ENCODE data around the gene TSPAN6. TPM values are rescaled to one million over a fixed set of nuclear protein-coding genes. Genes with fewer than 3 reads are reported as not detected.

Gene TSPAN6
- total and polyA plus RNA-seq, 2 donors (not counting 3 experiments of a cell fraction or from before 2014, with no cell fraction given) = 43.1 to 65.5 TPM

DNA sequence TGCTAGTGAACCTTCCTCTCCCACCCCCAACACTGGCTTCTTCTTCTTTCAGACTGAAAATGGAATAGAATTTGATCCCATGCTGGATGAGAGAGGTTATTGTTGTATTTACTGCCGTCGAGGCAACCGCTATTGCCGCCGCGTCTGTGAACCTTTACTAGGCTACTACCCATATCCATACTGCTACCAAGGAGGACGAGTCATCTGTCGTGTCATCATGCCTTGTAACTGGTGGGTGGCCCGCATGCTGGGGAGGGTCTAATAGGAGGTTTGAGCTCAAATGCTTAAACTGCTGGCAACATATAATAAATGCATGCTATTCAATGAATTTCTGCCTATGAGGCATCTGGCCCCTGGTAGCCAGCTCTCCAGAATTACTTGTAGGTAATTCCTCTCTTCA is 37.1 kb downstream of the TSPAN6 start:
- no peaks in the 10 kb centered on the region for H3K79me2 ChIP-seq (ENCODE audit: control insufficient read depth, insufficient read depth, low read length)
- H3K27ac ChIP-seq (ENCODE audit: insufficient read depth, low read depth, low read length) = no peak overlapping the region
- H3K9me1 ChIP-seq (replicated peaks; ENCODE audit: control insufficient read depth, extremely low read depth, insufficient read depth, low read length) = no peaks in the 10 kb centered on the region
- FAIRE-seq = no peak
- CTCF ChIA-PET = no interaction called here
- no peak overlapping the region for H3K4me2 ChIP-seq (ENCODE audit: insufficient read depth, low read length)
- DNase-seq (ENCODE audit: low read depth, low spot score) = no peak
- dilution Hi-C loops (cut with MboI; ENCODE audit: extremely low pct_ligation_motif_present, low sequenced_read_pairs) = no loop called here
- H3K9ac ChIP-seq (replicated peaks; ENCODE audit: extremely low read depth, insufficient read depth, low read length) = no peak overlapping the region
- no TSS peak for BruUV-seq (replicated peaks)
- no peaks in the 10 kb centered on the region for H3K36me3 ChIP-seq (ENCODE audit: control insufficient read depth in 2 of 2, extremely low read depth in 1 of 2, insufficient read depth in 2 of 2, low read length in 2 of 2)
- H4K20me1 ChIP-seq (replicated peaks; ENCODE audit: control insufficient read depth, extremely low read depth, insufficient read depth, low read length) = no peaks in the 10 kb centered on the region
- H3K9me3 ChIP-seq (replicated peaks; ENCODE audit: control insufficient read depth, insufficient read depth, low read length) = no peaks in the 10 kb centered on the region
- no peak overlapping the region for H2AFZ ChIP-seq (ENCODE audit: low read depth, low read length)
- TF ChIP-seq JUN (IDR thresholded peaks at IDR 0.05; ENCODE audit: borderline replicate concordance, insufficient read depth, insufficient read length, low read depth) (no peak), FOS (IDR thresholded peaks at IDR 0.05; ENCODE audit: borderline replicate concordance, insufficient read depth, low read length) (no peak), POLR2AphosphoS5 (IDR thresholded peaks at IDR 0.05; ENCODE audit: insufficient read depth, low read depth, low read length) (no peak), POLR2A (IDR thresholded peaks at IDR 0.05; ENCODE audit: low read depth, low read length) (no peak), GATA2 (IDR thresholded peaks at IDR 0.05; ENCODE audit: insufficient read depth, insufficient read length, low read depth, low read length) (no peak), EZH2 (IDR thresholded peaks at IDR 0.05; ENCODE audit: borderline replicate concordance, low read depth, low read length, severe bottlenecking) (no peak), MYC (IDR thresholded peaks at IDR 0.05; ENCODE audit: low read depth, low read length) (no peak)
- TF ChIP-seq, protein P1, sequence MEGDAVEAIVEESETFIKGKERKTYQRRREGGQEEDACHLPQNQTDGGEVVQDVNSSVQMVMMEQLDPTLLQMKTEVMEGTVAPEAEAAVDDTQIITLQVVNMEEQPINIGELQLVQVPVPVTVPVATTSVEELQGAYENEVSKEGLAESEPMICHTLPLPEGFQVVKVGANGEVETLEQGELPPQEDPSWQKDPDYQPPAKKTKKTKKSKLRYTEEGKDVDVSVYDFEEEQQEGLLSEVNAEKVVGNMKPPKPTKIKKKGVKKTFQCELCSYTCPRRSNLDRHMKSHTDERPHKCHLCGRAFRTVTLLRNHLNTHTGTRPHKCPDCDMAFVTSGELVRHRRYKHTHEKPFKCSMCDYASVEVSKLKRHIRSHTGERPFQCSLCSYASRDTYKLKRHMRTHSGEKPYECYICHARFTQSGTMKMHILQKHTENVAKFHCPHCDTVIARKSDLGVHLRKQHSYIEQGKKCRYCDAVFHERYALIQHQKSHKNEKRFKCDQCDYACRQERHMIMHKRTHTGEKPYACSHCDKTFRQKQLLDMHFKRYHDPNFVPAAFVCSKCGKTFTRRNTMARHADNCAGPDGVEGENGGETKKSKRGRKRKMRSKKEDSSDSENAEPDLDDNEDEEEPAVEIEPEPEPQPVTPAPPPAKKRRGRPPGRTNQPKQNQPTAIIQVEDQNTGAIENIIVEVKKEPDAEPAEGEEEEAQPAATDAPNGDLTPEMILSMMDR (IDR thresholded peaks at IDR 0.05; ENCODE audit: extremely low read depth in 1 of 2, insufficient read depth in 1 of 2, low read depth in 1 of 2, low read length in 2 of 2) = no peak
- TF ChIP-seq, protein P2, sequence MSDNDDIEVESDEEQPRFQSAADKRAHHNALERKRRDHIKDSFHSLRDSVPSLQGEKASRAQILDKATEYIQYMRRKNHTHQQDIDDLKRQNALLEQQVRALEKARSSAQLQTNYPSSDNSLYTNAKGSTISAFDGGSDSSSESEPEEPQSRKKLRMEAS (IDR thresholded peaks at IDR 0.05; ENCODE audit: insufficient read depth, insufficient read length) = no peak
- POLR2A ChIA-PET = no interaction called here
- H3K27me3 ChIP-seq (ENCODE audit: control insufficient read depth in 2 of 2, insufficient read depth in 2 of 2, low read length in 2 of 2) = peaks cover 0 to 2% of the 10 kb centered on the region in 2 experiments
- no peak overlapping the region for H3K4me3 ChIP-seq (replicated peaks in 1 of 3; ENCODE audit: insufficient read depth in 1 of 3, low read depth in 1 of 3, low read length in 3 of 3)
- H3K4me1 ChIP-seq (ENCODE audit: control insufficient read depth, extremely low read depth, insufficient read depth, low read length) = no peaks in the 10 kb centered on the region
- intact Hi-C loops (cut with micrococcal nuclease) = no loop called here

All from endothelial cell of umbilical vein (primary cell).